CD4-positive, alpha-beta T cell treated with Interleukin-21 for 1 hour (primary cell): Measurements from ENCODE around the gene PDK4.
"Not testable (repeated sequence)": the region's sequence is repeated elsewhere in the genome, so short reads cannot be mapped to it uniquely, and the experiment has no call there.

Experiments used
- DNase-seq: peaks from one replicate; pipeline ENCODE4 v3.0.0-alpha.2; 2020

PDK4 gene

GRCh38 chr7:95604397-95604796 is 8.1 kb upstream of the PDK4 start:
- DNase-seq: not testable (repeated sequence)

GRCh38 chr7:95602421-95602820 is 6.1 kb upstream of the PDK4 start:
- no peak for DNase-seq

GRCh38 chr7:95601316-95601715 is 5.0 kb upstream of the PDK4 start:
- DNase-seq: no peak

GRCh38 chr7:95599069-95599468 is 2.8 kb upstream of the PDK4 start:
- DNase-seq: no peak

- DNase-seq: no peak
Observed at GRCh38 chr7:95598511-95598910, 2.2 kb upstream of the PDK4 start.

GRCh38 chr7:95595746-95596197 is 544 bp downstream of the PDK4 start:
- DNase-seq: no peak

- DNase-seq: no peak
Observed at GRCh38 chr7:95594185-95594584, 2.1 kb downstream of the PDK4 start.

GRCh38 chr7:95593343-95593742 is 3.0 kb downstream of the PDK4 start:
- DNase-seq: no peak

GRCh38 chr7:95592570-95592969 is 3.7 kb downstream of the PDK4 start:
- no peak for DNase-seq

GRCh38 chr7:95590387-95591248 is 5.7 kb downstream of the PDK4 start:
- DNase-seq: no peak

GRCh38 chr7:95589766-95590165 is 6.5 kb downstream of the PDK4 start:
- DNase-seq: no peak

GRCh38 chr7:95589031-95589430 is 7.3 kb downstream of the PDK4 start:
- no peak for DNase-seq

- no peak for DNase-seq
Observed at GRCh38 chr7:95586951-95587301, 9.4 kb downstream of the PDK4 start.

GRCh38 chr7:95585426-95585789 is 10.9 kb downstream of the PDK4 start:
- DNase-seq: no peak

- no peak for DNase-seq
Observed at GRCh38 chr7:95584769-95585425, 11.4 kb downstream of the PDK4 start.

- DNase-seq: no peak
Observed at GRCh38 chr7:95583834-95584621, 12.3 kb downstream of the PDK4 start.

- no peak for DNase-seq
Observed at GRCh38 chr7:95582578-95583293, 13.6 kb downstream of the PDK4 start.

GRCh38 chr7:95581467-95581866 is 14.8 kb downstream of the PDK4 start:
- DNase-seq: no peak

GRCh38 chr7:95579318-95579717 is 17.0 kb downstream of the PDK4 start:
- no peak for DNase-seq

GRCh38 chr7:95578299-95578855 is 17.9 kb downstream of the PDK4 start:
- no peak for DNase-seq

- no peak for DNase-seq
Observed at GRCh38 chr7:95577137-95577536, 19.2 kb downstream of the PDK4 start.

- no peak for DNase-seq
Observed at GRCh38 chr7:95569720-95570119, 26.6 kb downstream of the PDK4 start.

GRCh38 chr7:95560674-95561073 is 35.6 kb downstream of the PDK4 start:
- no peak for DNase-seq
